Pulmonary artery endothelial cell (primary cell): ENCODE data around the gene GH1. TPM values are rescaled to one million over a fixed set of nuclear protein-coding genes. Genes with fewer than 3 reads are reported as not detected.

Experiments used
- total RNA-seq: library from RNA; depleted of rRNA; stranded (reverse); fragments of >200 nt; gene quantifications from 2 replicates; pipeline ENCODE4 v1.2.3, GENCODE V29; 2014

The GH1 gene
- total RNA-seq, 1 donor from 2014 or later = not detected

Other genes with a start within 250 kb of the GH1 start
- gene LIMD2, start 218.7 kb downstream of the GH1 start, total RNA-seq = 14.5 and 24.9 TPM in 2 replicates
- 19.7 and 22.1 TPM in 2 replicates for gene STRADA, start 177.0 kb downstream of the GH1 start, total RNA-seq
- 92.4 and 113 TPM in 2 replicates for gene CCDC47, start 145.2 kb downstream of the GH1 start, total RNA-seq
- 67.0 and 83.1 TPM in 2 replicates for gene DDX42, start 144.7 kb downstream of the GH1 start, total RNA-seq
- gene PSMC5, start 91.4 kb downstream of the GH1 start, total RNA-seq = 134 and 137 TPM in 2 replicates
- 64.3 and 102 TPM in 2 replicates for gene FTSJ3, start 91.2 kb downstream of the GH1 start, total RNA-seq
- 71.5 and 107 TPM in 2 replicates for gene SMARCD2, start 76.2 kb downstream of the GH1 start, total RNA-seq
- gene CSH2, start 45.2 kb downstream of the GH1 start, total RNA-seq = not detected in 2 replicates
- not detected in 2 replicates for gene GH2, start 36.9 kb downstream of the GH1 start, total RNA-seq
- gene CSH1, start 22.3 kb downstream of the GH1 start, total RNA-seq = not detected in 2 replicates
- gene CSHL1, start 7.6 kb downstream of the GH1 start, total RNA-seq = not detected in 2 replicates
- 1.5 and 1.7 TPM in 2 replicates for gene CD79B, start 13.5 kb upstream of the GH1 start, total RNA-seq
- gene SCN4A, start 54.1 kb upstream of the GH1 start, total RNA-seq = 0.07 TPM in 1 of 2 replicates, not detected in the other
- 0.20 and 0.28 TPM in 2 replicates for gene PRR29, start 79.5 kb upstream of the GH1 start, total RNA-seq
- gene ICAM2, start 101.8 kb upstream of the GH1 start, total RNA-seq = 668 and 680 TPM in 2 replicates
- gene ERN1, start 211.3 kb upstream of the GH1 start, total RNA-seq = 9.9 and 14.1 TPM in 2 replicates